H1 (cell line): ENCODE results near the gene CRABP1.

Source experiments
- BCL11A ChIP-seq, 2 experiments: IDR thresholded peaks; one replicate each; pipeline ENCODE4 v1.6.1; 2011; ENCODE audit warnings: low read depth in 2 of 2, low read length in 2 of 2, mild to moderate bottlenecking in 2 of 2
- CBX5 ChIP-seq: fragments of 300-800, 300-1000 bp; sonication (generic); IDR thresholded peaks from 2 replicates; pipeline ENCODE4 v1.7.1; 2016; ENCODE audit warnings: antibody characterized with exemption, low read length, low read depth
- CHD2 ChIP-seq: IDR thresholded peaks from 2 replicates; pipeline ENCODE4 v1.6.1; 2012; ENCODE audit warnings: low read length, improper control_type of control experiment
- EP300 ChIP-seq, 2 experiments: IDR thresholded peaks; 1 replicate in 1 of 2; 2 replicates in 1 of 2; pipeline ENCODE4 v1.6.1; 2011 to 2012; ENCODE audit warnings: low read depth in 2 of 2, low read length in 2 of 2, mild to moderate bottlenecking in 2 of 2, borderline replicate concordance in 1 of 2, inconsistent platforms in 1 of 2, moderate library complexity in 1 of 2
- EZH2 ChIP-seq: fragments of 200-600 bp; sonication (generic); IDR thresholded peaks from 2 replicates; pipeline ENCODE4 v1.7.1; 2012; ENCODE audit warnings: low read depth, mild to moderate bottlenecking, moderate library complexity, low read length, inconsistent platforms; ENCODE audit not compliant: severe bottlenecking
- HDAC2 ChIP-seq, 2 experiments: fragments of 300-600 bp in 1 of 2; sonication (generic) in 1 of 2; IDR thresholded peaks; 2 replicates each; pipeline ENCODE4 v1.6.1; 2011 to 2012; ENCODE audit warnings: low read depth in 2 of 2, low read length in 2 of 2, mild to moderate bottlenecking in 2 of 2, moderate library complexity in 2 of 2, borderline replicate concordance in 1 of 2, inconsistent platforms in 1 of 2
- MAX ChIP-seq: IDR thresholded peaks from 2 replicates; pipeline ENCODE4 v1.6.1; 2012; ENCODE audit warnings: inconsistent platforms
- NRF1 ChIP-seq: IDR thresholded peaks from 2 replicates; pipeline ENCODE4 v1.6.1; 2011; ENCODE audit warnings: mild to moderate bottlenecking, low read depth, low read length, improper control_type of control experiment
- POLR2A ChIP-seq, 2 experiments: IDR thresholded peaks; 1 replicate in 1 of 2; 2 replicates in 1 of 2; pipeline ENCODE4 v1.6.1; 2011; ENCODE audit warnings: low read depth in 2 of 2, low read length in 2 of 2, mild to moderate bottlenecking in 2 of 2; ENCODE audit errors: control extremely low read depth in 1 of 2
- RAD21 ChIP-seq, 2 experiments: IDR thresholded peaks in 1 of 2; conservative IDR thresholded peaks in 1 of 2; 2 replicates each; pipeline ENCODE4 v1.6.1; 2011; ENCODE audit warnings: low read depth in 2 of 2, low read length in 2 of 2, improper control_type of control experiment in 1 of 2, inconsistent platforms in 1 of 2, mild to moderate bottlenecking in 1 of 2, moderate library complexity in 1 of 2
- SIN3A ChIP-seq, 2 experiments: IDR thresholded peaks in 1 of 2; conservative IDR thresholded peaks in 1 of 2; 2 replicates each; pipeline ENCODE4 v1.6.1; 2011 to 2012; ENCODE audit warnings: low read length in 2 of 2, improper control_type of control experiment in 1 of 2, low read depth in 1 of 2, mild to moderate bottlenecking in 1 of 2
- SP2 ChIP-seq: IDR thresholded peaks from 2 replicates; pipeline ENCODE4 v1.6.1; 2012; ENCODE audit warnings: mild to moderate bottlenecking, low read length, inconsistent platforms
- TCF12 ChIP-seq: IDR thresholded peaks from 2 replicates; pipeline ENCODE4 v1.6.1; 2011; ENCODE audit warnings: low read depth, mild to moderate bottlenecking, low read length
- TF ChIP-seq, protein P1 (sequence below), 3 experiments: IDR thresholded peaks; 1 replicate in 2 of 3; 2 replicates in 1 of 3; pipeline versions ENCODE4 v1.5.1 to v1.6.1; 2011; ENCODE audit warnings: low read length in 3 of 3, mild to moderate bottlenecking in 3 of 3, inconsistent platforms in 2 of 3, low read depth in 1 of 3, moderate library complexity in 1 of 3; ENCODE audit not compliant: insufficient read depth in 1 of 3; ENCODE audit errors: control extremely low read depth in 1 of 3

DNA sequence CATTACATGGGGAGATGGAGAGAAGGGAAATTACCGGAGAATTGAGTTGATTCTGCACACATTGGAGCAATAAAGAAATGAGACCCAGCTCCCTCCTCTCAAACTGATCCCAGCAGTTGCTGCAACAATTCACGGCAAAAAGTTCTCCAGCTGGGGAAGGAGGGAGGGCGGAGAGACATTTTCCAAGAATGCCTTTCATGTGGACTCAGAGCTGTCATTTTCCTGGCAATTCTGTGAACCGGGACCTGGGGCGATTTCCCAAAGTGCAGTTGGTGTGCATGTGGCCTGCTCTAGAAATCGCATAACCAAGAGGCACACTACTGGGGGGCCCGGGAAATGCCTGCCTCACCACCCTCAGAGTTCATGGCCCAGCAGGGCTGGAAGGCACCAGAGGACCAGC, 49.2 kb downstream of the CRABP1 start:
- TF ChIP-seq NRF1 (no peak), CBX5 (no peak), POLR2A (IDR thresholded peaks at IDR 0.05; ENCODE audit: control extremely low read depth in 1 of 2, low read depth in 2 of 2, low read length in 2 of 2) (no peak), BCL11A (IDR thresholded peaks at IDR 0.05; ENCODE audit: low read depth in 2 of 2, low read length in 2 of 2) (no peak), SIN3A (conservative IDR thresholded peaks at IDR 0.05 in 1 of 2, IDR thresholded peaks at IDR 0.05 in 1 of 2; ENCODE audit: low read depth in 1 of 2, low read length in 2 of 2) (no peak), CHD2 (no peak), SP2 (no peak), TCF12 (no peak), MAX (no peak), RAD21 (IDR thresholded peaks at IDR 0.05 in 1 of 2, conservative IDR thresholded peaks at IDR 0.05 in 1 of 2; ENCODE audit: low read depth in 2 of 2, low read length in 2 of 2) (no peak), HDAC2 (IDR thresholded peaks at IDR 0.05; ENCODE audit: borderline replicate concordance in 1 of 2, low read depth in 2 of 2, low read length in 2 of 2) (no peak), EP300 (IDR thresholded peaks at IDR 0.05; ENCODE audit: borderline replicate concordance in 1 of 2, low read depth in 2 of 2, low read length in 2 of 2) (no peak), EZH2 (no peak)
- TF ChIP-seq, protein P1, sequence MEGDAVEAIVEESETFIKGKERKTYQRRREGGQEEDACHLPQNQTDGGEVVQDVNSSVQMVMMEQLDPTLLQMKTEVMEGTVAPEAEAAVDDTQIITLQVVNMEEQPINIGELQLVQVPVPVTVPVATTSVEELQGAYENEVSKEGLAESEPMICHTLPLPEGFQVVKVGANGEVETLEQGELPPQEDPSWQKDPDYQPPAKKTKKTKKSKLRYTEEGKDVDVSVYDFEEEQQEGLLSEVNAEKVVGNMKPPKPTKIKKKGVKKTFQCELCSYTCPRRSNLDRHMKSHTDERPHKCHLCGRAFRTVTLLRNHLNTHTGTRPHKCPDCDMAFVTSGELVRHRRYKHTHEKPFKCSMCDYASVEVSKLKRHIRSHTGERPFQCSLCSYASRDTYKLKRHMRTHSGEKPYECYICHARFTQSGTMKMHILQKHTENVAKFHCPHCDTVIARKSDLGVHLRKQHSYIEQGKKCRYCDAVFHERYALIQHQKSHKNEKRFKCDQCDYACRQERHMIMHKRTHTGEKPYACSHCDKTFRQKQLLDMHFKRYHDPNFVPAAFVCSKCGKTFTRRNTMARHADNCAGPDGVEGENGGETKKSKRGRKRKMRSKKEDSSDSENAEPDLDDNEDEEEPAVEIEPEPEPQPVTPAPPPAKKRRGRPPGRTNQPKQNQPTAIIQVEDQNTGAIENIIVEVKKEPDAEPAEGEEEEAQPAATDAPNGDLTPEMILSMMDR (IDR thresholded peaks at IDR 0.05; ENCODE audit: control extremely low read depth in 1 of 3, insufficient read depth in 1 of 3, low read depth in 1 of 3, low read length in 3 of 3): no peak
